Right renal pelvis (tissue), 4 donors: ENCODE results near the gene CFAP54. TPM values are rescaled to one million over a fixed set of nuclear protein-coding genes. Genes with fewer than 3 reads are reported as not detected.
A peak's percentile ranks its signal among the peaks of the same experiment; 100 is the strongest.
"Not testable (repeated sequence)": the region's sequence is repeated elsewhere in the genome, so short reads cannot be mapped to it uniquely, and the experiment has no call there.

Experiments
- DNase-seq, 4 donors: peaks; one replicate each; pipeline ENCODE4 v3.0.0-alpha.2; 2013; ENCODE audit warnings: low read depth in 4 of 4, low spot score in 3 of 4, missing footprints in 1 of 4
- polyA plus RNA-seq, 4 donors: library from polyadenylated mRNA; unstranded; fragments of 120-200 nt; gene quantifications; one replicate each; pipeline ENCODE4 v1.2.1, GENCODE V29; 2013; ENCODE audit not compliant: insufficient read length in 4 of 4

The CFAP54 gene
- polyA plus RNA-seq, 4 donors: 2.4 to 2.8 (median 2.6) TPM

DNA sequence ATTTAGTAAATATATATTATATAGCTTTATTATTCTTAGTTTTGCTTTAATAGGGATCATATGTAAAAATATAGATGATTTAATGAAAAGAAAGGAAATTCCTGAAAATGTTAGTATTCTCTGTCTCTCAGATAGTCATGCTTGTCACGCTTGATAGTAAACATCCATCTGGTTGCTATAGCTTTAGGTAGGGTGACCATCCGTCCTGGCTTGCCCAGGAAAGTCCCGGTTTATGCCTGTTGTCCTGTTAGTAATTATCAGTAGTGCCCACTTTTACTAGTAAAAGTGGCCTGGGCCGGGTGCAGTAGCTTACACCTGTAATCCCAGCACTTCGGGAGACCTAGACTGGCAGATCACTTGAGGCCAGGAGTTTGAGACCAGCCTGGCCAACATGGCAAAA, 23.8 kb downstream of the CFAP54 start:
- no peak for DNase-seq

DNA sequence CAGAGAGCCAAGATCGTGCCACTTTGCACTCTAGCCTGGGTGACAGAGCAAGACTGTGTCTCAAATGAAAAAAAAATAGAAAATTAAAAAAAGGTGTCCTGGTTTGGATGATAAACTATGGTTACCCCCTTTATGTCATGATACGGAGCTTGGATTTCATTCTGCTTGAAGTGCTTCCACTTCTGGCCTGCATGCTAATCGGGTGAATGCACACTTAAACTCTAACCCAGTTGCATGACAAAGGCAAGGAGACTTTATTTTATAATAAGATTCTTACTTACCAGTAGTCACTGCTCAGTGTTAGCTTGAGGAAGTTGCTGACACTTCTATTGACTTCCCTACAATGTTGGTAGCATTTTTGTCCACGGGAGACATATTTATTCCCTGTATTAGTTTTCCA, 24.3 kb downstream of the CFAP54 start:
- no peak for DNase-seq

DNA sequence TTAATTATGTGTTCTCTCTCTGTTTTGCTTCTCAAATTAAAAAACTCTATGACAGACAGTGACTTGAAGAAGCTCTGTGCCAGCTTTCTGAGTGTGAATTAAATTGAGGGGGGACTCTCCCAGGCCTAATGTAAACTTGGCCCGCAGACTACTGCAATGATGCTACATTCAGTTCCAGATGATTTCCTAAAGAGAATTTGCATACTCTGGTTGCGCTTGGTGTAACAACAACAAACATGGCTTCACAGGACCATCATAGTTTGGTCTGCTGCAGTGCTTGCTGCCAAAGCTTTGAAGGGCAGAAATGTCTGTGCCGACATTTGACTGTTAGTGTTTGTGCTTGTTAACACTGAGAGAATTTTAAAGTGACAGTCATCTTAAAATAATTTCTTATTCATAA, 25.0 kb downstream of the CFAP54 start:
- DNase-seq: no peak

DNA sequence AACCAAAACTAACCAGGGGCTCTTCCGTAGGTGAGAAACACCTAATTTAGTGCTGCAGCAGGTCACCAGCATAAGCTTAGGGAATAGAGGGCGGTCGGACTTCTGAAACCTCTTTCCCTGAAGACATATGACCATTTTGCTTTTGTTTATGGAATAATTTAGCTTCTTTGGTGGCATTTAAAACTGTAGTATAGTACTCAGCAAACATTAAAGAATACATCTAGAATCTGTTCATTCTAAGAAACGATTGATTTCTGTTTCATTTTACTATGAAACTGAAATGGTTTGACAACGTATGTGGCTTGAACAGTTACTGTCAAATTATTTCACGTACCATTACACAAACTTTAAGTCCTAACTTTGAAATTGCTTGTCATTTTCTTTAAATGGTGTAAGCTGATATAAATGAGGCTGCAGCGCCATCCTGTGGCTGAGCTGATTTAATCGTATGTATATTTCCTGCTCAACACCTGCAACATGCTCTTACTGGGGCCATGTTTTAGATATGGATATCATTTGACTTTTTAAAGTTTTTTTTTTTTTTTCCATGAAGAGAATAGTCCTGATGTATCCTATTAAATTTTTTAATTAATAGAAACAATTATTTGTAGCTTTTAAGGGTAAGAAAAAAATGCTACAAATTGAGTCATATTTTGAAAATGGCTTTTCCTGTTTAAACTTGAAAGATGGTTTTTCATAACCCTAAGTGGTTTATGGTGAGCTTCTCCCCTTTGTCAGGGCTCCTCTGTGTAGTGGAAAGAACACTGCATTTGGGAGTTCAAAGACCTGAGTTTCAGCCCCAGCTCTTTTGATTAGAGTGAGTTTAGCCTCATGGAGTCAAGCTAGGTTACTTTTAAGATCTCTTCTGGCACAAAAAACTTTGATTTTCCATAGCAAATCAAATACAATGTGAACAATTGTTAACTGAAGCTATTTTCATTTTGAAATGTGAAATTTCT, 27.4 kb downstream of the CFAP54 start:
- peak; percentile 49 to 60 (median 50) for DNase-seq

DNA sequence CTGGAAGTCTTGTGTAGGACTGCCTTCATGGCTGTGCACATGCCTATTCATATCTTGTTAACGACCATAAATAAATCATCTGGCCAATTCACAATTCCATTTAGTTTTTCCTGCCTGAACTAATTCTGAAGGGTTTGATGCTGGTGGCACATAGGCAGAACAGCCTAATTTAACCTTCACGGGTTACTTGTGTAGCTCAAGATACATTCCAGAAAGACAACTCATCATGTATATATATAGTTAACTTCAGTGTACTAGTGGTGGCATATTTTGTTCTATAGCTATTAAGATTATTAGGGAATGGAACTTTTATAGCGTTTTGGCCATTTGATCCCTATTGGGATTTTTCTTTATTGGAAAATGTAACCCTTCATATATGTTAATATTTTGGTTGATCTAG, 31.4 kb downstream of the CFAP54 start:
- DNase-seq: no peak

DNA sequence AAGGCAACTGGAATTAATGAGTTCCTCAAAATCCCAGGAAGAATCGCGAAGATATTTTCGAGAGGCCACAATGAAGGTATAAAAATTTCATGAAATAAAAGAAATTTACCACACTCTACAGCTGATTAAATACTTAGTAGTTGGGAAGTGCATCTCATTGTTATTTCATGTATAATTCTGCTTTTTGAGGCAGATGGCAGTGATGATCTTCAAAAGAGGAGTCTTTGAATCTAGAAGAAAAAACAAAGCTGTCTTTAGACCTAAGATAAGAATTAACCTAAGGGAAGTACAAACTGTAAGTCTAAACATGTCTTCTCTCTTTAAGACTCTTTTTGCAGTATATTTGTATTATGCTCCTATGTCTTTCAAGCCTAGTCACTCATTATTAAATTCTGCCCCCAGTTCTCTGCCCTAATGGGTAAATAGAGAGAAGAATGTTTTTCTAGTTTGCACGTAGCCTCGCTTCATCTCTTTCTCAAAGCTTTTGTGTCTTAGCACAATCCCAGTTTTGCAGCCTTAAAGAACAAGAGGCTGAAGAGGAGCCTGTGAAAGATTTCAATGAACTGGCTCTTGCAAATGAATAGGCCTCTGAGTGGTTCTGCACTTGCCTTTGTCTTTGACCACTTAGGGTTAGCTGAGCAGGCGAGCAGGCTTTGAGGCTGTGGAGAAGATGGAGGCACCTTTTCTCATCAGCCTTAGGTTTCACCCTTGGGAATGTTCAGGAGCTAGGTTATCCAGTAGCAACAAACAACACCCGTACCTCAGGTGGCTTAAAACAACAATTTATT, 32.7 kb downstream of the CFAP54 start:
- no peak for DNase-seq

DNA sequence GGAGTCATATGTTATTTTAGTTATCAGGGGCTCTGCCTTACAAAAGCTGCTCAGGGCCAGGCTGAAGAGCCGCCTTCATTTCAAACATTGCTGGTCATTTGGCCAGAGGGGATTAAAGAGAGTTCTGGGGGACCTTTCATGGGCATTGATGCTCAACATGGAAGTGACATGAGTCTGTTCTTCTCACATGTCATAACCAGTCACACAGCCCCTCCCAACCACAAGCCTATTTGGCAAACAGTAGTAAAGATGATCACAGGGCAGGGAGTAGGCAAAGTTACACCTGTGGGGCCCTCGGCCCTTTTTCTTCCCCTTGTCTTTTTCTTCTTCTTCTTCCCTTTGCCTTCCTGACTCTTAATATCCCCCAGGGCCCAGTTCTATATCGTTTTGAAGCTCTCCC, 33.3 kb downstream of the CFAP54 start:
- DNase-seq: no peak

DNA sequence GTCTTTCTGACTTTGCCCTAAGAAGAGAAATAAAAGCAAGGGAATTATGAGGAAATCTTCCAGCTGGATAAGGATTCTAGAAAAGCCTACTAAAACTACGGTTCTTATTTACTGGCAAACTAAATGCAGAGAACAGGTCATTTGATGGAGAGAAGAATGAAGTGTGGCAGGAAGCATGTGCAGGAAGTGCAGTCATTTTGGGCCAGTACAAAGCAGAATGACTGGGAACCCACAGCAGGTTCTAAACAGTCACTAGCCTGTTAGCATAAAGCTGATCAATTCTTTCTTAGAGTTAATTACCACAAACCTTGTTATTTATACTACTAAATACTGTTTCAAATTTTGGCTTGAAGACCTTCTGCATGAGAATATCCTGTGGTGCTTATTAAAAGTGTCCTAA, 36.7 kb downstream of the CFAP54 start:
- no peak for DNase-seq

DNA sequence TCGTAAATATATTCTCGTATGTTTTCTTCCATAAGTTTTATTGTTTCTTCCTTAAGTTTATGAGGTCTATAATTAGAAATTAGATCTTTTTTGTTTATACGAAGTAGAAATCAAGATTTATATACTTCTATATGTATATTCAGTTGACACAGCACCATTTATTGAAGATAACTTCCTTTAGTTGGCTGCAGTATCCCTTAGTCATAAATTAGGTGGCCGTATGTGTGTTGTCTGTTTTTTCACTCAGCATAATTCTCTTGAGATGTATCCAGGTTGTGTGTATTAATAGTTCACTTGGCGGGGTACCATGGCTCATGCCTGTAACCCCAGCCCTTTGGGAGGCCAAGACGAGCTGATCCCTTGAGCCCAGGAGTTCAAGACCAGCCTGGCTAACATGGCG, 40.5 kb downstream of the CFAP54 start:
- no peak for DNase-seq

DNA sequence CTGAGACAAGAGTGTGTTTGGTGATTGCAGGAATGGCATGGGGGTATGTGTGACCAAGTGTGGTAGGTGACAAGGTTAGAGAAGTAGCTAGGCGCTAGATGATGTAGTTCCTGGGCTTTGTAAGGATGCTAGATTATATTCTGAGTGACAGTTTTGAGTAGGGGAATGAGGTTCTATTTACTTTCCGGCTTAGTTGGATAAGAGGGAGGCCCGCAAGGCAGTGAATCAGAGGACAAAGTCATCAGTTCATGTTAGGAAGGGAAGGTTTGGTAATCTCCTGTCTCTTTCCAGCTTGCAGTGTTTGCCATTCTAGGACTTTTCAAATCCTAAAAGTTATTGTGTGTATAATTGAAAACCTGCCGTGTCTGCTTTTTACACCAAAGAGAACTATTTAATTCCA, 45.0 kb downstream of the CFAP54 start:
- DNase-seq: no peak

DNA sequence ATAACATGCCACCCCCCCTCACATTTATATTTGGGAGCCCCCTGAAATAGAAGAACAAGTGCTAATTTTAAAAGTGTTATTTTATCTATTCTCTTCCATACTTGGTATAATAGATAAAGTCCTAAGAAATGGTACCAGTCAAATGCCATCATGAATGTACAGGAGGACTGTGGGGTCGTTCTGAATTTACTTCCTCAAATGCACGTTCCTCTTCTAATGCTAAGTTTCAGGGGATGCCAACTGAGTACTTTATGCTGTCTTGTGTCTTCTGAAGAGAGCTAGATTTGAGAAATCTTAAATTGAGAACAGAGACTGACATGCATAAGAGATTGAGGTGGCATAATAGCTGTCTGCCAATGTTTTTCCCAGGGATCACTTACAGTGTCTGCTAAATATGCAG, 59.0 kb downstream of the CFAP54 start:
- DNase-seq: no peak

DNA sequence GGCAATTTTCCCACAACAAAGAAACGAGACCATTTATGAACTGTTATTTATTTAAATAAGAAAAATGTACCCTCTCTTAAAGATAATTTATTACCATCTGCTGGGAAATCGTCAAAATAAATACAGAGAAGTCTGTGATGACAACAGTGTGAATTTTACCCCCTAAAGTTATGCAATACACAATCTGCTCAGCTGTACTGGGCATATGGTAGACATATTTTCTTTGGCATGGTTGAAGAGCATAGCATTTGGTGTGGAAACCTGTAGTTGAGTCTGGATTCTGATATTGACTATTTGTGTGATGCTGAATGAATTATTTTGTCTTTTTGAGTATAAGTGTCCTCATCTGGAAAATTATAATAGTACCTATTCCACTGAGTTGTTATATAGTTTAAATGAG, 60.0 kb downstream of the CFAP54 start:
- no peak for DNase-seq

DNA sequence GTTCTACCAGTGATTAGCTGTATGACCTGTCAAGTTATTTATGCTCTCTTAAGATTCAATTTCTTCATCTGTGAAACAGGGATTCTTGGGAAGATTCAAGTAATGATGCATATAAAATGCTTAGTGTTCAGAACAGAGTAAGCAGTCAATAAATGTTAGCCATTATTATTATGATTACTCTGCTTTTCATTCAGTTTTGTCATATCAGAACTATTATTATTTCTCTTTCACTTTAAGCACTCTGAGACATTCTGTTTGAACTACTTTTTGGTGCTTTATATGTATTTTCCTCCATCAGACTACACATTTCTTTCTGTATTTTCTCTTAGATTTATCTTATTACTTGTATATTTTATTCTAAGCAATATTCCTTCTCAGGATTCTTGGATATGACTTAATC, 81.2 kb downstream of the CFAP54 start:
- no peak for DNase-seq

DNA sequence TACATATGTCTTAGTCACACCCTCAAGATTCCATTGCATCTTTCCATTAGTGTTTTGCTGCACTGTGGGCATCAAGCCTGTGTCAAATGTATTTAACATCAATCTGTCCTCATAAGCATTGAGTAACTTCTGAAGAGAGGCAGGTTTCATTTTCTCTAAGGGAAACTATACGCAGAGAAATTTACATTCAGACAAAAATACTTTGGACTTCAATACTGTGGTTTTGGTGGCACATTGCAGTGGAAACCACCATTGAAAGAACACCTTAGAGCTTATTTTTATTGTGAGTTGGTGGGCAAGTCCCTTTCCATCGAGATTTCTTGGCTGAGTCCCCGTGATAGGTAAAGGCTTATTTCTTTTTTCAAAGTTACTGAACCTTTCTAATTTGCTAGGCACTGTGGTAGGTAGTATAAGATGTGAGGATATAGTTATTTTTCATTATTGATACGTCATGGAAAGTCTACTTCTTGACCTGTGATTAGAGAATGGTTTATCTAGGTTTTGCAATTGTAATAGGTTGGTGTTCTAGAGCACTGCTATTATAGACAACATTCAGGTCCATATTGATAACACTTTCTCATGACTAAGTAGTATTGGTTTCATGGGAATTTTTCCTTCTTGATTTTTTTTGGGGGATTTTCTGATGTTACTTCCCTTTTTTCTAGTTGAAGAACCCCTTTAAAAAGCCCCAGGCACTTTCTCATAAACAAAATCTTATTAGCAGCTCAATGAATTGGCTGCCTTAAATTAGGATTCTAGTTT, 81.9 kb downstream of the CFAP54 start:
- no peak for DNase-seq

DNA sequence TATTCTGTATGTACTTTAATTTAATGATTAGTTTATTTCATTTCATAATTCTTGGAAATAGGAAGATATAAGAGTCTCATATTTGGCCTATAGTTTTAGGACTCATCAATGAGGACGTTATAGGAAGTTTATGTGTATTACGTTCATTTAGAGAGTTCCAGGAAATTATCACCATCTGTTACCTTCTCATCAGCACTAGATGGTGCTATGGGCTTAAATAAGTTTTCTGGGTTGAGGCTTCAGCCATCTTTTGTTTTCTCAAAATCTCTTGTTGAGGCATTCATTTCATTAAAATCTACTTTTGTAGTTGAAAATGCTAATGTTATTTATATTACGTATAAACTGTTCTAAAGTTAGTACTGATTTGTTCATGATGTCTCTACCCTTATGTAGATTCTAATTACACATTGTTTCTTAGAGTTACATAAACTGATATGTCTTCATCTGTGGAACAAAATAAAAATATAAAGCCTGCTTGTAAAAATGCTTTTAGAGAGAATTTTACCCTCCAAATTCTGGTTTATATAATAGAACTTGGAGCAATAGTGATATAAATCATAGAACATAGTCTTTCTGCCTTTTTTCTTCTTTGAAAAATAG, 89.2 kb downstream of the CFAP54 start:
- peak; percentile 20 to 54 (median 44) for DNase-seq

DNA sequence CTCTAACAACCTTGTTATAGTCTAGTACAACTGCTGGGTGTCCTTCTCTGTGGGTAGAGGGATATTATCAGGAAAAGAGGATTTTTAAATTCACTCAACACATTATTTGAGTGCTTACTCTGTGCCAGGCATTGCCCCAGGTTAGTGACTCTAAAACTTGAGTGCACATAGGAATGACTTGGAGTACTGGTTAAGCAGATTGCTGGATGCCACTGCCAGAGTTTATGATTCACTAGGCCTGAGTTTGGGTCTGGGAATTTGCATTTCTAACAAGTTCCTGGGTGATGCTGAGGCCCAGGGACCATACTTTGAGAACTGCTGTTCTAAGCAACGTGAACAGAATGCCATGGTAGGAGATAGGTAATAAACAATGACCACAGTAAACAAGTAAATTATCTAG, 96.6 kb downstream of the CFAP54 start:
- no peak for DNase-seq

DNA sequence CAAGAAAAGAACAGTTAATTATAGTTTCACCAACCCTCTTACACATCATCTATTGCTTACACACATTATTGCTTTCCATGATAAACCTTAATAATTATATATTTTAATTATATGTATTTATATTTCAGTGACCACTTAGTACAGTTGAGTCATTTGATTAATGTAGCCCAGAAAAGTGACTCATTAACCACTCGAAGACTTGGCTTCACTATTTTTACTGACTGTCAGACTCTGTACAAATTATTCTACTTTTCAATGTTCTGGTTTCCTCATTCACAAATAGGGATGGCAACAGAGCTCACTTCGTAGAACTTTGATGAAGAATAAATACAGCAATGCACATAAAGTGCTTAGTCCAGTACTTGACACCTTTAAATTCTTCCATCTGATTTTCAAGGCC, 98.3 kb downstream of the CFAP54 start:
- DNase-seq: no peak

DNA sequence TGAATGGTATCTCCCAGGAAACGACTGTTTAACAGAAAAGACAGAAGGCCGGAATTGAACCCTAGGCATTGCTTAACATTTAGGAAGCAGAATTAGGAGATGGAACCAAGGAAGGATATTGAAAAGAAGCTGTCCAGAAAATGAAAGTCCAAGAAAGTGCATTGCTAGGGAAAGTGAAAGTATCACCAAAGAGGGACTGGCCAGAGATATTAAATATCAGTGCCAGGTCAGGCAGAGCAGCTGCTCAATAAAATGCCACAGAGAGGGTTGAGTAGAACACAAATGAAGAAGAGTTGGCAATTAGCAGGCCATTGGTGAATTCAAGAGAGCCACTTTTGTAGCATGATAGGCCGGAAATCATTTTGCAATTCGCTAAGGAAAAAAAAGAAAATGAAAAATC, 101.6 kb downstream of the CFAP54 start:
- DNase-seq: no peak

DNA sequence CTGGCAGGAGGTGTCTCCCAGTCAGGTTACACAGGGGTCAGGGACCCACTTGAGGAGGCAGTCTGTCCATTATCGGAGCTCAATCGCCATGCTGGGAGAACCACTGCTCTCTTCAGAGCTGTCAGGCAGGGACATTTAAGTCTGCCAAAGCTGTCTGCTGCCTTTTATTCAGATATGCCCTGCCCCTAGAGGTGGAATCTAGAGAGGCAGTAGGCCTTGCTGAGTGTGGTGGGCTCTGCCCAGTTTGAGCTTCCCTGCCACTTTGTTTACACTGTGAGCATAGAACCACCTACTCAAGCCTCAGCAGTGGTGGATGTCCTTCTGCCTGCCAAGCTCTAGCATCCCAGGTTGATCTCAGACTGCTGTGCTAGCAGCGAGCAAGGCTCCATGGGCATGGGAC, 115.0 kb downstream of the CFAP54 start:
- not testable (repeated sequence) for DNase-seq

DNA sequence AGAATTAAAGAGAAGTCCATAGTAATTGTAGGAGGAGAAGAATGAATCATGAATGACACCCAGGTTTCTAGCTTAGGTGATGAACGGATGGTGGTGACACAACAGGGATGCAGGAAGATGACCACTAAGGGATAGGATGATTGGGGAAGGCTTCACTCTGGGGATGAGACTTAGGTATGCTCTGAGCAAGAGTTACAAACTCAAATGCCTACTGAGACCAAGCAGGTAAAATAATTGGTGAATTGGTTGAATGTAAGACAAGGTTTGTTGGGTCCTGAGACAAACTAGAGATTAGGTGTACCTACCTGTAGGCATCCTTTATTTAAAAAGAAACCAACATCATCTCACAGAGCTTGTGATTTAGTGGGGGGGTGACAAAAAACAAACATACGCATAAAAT, 116.3 kb downstream of the CFAP54 start:
- no peak for DNase-seq

DNA sequence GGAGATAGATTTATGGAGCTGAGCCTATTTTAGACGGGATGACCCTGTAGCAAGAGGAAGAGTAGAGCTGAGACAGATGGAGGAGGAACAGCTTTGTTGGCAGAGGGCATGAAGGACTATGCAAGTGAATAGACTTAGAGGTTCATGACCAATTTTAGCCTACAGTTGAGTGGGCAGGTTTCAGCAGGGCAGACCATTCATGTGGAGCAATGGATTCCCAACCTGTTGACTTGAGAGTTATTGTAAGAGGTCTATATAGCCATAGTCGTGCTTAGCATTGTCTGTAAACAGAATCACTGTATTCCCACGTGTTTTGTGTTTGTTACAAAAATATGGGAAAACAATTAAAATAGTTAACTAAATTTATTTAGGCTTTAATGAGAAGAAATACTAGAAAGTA, 116.8 kb downstream of the CFAP54 start:
- DNase-seq: no peak
